HG02588 (cell line): ENCODE measurements around the gene PDE6D.
"Not testable (repeated sequence)": the region's sequence is repeated elsewhere in the genome, so short reads cannot be mapped to it uniquely, and the experiment has no call there.

Experiments used
- ATAC-seq: cut with Tn5 transposase; IDR thresholded peaks from one replicate; pipeline ENCODE4 v1.9.1; 2021; ENCODE audit warnings: mild to moderate bottlenecking, moderate library complexity; ENCODE audit not compliant: unreplicated experiment

Gene PDE6D

DNA sequence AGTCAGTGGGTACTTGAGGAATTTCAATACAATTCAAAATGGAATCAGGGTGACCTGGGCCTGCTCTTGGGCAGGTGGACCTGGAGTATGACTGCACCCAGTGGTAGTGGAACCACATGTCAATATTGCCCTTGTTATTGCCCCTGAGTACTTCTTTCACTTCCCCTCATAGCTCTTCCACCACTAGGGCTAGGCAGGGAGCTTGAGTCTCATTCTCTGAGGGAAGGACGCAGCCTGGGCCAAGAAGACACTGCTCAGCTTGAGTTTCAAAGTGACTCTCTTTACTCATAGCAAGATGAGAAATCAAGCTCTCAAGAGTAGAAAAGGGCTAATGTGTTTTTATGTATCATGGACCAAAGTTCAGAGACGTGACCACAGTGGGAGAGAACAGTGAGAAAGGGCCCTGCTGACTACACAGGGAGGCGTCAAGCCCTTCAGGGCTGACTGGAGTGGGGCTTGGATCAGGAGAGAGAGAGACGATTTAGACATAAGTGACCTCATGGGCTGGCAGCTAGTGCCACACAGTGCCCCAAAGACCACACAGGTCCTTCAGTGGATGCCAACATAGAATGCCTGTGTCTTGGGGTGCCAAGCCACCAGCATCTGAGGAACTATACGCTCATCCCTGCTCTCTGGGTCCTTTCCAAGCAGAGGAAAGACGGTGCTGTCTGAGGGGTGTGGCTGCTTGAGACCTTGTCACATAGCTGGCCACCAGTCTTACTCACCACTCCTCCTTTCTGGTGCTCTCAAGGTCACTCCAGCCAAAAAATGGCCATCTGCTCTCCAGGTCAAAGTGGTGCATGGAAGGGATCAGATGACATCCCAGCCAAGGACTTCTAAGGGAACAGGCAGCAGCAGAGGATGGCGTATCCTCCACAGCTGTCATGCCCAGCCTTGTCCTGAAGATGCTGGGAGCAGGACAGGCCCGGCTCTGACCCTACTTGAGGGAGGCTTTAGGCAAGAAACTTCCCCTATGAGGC lies 59.8 kb downstream of the PDE6D start:
- ATAC-seq: peak; percentile 70

DNA sequence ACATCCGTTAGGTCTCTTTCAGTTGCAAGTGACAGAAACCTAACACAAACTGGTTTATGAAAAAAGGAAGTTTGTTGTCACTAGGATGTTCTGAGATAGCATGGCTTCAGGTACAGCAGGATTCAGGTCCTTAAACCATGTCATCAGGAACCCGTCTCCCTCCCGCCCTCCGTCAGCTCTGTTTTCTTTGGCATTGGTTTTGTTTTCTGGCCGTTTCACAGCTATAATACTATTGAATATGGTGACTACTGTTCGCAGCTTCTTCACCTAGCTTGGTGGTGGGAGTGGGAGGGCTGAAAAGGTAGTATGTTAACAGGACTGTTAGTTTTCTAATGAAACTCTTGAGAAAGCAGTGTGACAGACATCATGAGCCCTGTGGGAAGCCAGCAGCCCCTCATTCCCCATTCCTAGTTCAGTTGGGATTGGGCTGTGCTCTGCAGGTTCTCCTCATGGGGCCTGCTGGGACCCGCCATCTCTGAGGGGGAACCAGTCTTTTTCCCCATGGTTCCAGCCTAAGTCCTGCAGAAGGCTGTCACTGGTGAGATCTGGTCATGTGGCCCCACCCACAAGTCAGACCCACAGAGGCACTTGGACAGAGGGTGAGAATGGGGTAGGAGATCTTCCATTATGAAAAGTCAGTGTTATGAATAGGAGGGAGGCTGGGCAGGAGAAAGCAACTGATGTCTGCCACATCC lies 60.6 kb downstream of the PDE6D start:
- peak; percentile 4 for ATAC-seq

DNA sequence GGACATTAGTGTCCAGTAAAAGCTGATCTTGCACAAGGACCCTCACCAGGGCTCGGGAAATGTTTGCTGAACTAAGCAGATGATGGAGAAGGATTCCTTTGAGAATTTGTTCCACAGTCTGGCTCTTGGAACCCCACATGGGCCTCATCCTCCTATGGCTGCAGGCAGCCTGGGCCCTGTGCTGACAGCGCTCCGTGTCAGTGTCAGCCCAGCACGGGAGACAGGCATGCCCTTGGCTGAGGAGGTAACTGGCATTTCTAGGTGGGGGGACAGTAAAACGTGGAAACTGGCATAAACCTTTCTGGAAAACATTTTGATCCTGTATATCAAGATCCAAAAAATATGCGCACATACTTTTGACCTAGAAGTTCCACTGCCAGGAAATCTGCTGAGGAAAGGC lies 62.3 kb downstream of the PDE6D start:
- no peak for ATAC-seq

DNA sequence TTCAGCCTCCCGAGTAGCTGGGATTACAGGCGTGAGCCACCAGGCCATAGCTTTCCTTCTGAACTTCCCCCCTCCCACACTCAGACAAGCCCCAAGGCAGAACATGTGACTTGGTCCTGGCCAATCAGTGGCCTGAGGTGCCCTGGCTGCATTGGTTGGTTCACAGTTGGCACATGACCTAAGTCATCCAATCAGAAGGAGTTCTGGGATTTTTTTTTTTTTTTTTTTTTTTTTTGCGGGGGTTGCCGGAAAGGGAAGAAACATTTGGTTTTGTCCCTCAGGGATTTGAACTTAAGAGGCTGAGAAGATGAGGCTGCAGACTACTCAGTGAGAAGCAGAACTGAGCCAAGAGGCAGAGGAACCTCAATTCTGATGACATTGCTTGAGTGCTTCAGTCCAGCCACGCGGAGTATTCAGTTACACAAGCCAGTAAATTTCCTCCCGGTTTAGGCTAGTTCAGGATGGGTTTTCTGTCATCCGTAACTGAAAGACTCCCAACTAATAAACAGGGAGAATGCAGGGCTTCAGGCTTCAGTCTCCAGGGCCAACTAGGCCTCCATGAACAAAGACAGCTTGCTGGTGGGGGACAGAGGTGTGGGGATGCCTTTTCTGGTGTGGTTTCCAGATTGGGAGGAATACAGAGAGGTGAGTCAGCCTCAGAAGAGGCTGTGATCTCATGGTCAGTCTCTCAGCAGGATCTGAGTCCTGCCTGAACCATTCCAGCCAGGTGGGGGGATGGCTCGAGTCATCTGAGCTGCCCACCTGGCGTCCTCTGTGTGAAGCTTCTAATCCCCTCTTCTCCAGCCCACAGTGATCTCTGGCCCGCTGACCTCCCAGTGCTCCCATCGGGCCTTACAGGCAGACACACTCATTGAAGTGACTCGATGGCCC lies 63.6 kb downstream of the PDE6D start:
- peak; percentile 25 for ATAC-seq

GRCh38 chr2:231716666-231717280 lies 64.3 kb downstream of the PDE6D start:
- ATAC-seq: no peak

GRCh38 chr2:231715988-231716616 lies 65.0 kb downstream of the PDE6D start:
- no peak for ATAC-seq

GRCh38 chr2:231715499-231715837 lies 65.6 kb downstream of the PDE6D start:
- ATAC-seq: no peak

DNA sequence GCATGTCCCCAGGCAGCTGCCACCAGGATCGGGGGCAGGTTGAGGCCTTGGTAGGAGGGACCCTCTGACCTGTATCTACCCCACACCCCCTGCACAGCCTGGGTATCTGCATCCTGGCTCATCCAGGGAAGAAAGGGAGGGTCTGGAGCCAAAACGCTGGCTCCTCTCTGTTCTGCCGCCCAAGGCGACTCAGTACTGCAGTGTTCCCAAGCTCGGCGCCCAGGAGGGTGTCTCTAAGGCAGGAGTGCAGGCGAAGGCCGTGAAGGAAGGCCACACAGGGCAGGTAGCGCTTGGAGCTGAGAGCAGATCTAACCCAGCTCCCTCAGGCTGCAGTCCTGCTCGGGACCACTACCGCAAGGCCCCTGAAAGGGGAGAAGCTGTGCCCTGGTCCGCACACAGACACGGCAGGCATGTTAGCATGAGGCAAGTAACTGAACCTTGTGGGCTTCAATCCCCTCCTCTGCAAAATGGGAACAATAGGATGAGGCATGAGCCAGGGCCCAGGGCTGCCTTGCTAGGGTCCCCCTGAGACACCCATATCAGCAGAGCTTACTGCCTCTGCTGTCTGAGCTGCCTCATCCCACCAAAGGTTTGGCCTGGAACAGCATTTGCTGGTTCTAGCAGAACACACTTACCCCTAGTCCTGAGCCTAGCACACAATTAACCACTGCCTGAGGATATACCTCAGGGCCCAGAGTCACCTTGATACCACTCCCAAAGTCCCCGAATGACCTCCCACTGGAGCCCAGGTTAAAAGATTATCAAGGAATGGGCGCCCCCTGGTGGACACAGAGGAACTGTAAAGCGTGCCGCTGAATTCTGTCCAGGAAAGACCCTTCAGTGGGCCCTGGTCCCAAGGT lies 66.2 kb downstream of the PDE6D start:
- no peak for ATAC-seq

- no peak for ATAC-seq
Measured at GRCh38 chr2:231713730-231714638, 67.1 kb downstream of the PDE6D start.

DNA sequence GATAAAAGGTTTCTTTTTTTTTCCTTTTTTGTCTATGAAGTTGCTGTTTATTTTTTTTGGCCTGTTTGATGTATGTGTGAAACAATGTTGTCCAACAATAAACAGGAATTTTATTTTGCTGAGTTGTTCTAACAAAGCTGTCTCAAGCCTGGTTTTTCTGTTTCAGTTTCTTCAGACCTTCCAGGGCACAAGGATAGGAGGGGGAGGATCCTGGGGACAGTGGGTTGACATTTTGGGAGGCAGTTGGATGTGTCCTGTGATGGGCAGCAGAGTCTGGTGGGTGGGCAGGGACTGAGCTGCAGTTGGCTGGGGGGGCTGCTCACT lies 67.7 kb downstream of the PDE6D start:
- not testable (repeated sequence) for ATAC-seq

DNA sequence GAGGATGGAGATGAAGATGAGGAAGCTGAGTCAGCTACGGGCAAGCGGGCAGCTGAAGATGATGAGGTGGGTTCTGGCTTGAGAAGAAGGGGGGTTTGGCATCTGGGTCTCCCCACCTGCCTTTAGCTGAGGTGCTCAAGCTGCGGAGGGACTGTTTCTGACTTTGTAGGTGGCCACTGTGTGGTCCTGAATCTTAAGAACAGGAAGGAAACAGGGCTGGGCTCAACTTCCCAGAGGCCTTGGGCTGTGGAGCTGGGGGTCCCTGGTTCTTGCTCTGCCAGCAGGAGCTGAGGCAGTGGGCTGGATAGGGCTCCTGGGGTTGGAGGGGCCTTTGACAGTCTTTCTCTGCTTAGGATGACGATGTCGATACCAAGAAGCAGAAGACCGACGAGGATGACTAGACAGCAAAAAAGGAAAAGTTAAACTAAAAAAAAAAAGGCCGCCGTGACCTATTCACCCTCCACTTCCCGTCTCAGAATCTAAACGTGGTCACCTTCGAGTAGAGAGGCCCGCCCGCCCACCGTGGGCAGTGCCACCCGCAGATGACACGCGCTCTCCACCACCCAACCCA lies 68.5 kb downstream of the PDE6D start:
- not testable (repeated sequence) for ATAC-seq

GRCh38 chr2:231711677-231712450 lies 69.2 kb downstream of the PDE6D start:
- ATAC-seq: no peak

DNA sequence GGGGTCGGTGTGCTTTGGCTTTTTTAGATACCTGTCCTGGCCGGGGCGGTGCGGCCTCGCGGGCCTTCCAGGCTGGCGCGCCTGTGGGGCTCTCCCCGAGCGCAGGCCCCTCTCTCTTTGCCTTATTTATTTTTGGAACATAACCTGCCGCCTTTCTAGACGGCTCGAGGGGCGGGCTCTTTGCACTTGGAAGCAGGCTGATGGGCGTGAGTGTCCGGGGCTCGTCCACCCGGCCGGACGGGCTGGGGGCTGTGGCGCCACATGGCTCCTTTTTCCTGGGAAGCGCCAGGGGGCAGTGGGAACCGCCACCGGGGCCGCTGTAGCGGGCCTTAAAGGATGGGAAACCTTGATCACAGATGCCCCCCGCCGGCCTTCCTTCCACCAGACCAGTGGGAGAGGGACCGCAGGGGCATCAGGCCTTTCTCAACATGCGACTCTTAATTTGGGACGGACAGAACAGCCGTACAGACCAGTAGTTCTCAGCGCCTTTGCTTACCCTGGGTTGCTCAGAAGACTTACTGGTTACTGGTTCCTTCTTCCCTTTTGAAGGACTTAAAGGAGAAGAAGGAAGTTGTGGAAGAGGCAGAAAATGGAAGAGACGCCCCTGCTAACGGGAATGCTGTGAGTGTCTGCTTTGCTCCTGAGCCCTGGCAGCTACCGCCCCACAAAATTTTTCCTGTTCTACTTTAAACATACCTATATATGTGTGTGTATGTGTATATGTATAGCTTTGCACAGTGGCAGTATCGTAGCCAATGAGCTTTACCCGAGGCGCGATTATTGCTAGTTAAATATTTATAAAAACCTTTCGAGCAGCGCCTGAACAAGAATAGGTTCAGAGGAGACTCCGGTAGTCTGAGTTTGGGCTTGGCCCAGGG lies 70.0 kb downstream of the PDE6D start:
- ATAC-seq: no peak

DNA sequence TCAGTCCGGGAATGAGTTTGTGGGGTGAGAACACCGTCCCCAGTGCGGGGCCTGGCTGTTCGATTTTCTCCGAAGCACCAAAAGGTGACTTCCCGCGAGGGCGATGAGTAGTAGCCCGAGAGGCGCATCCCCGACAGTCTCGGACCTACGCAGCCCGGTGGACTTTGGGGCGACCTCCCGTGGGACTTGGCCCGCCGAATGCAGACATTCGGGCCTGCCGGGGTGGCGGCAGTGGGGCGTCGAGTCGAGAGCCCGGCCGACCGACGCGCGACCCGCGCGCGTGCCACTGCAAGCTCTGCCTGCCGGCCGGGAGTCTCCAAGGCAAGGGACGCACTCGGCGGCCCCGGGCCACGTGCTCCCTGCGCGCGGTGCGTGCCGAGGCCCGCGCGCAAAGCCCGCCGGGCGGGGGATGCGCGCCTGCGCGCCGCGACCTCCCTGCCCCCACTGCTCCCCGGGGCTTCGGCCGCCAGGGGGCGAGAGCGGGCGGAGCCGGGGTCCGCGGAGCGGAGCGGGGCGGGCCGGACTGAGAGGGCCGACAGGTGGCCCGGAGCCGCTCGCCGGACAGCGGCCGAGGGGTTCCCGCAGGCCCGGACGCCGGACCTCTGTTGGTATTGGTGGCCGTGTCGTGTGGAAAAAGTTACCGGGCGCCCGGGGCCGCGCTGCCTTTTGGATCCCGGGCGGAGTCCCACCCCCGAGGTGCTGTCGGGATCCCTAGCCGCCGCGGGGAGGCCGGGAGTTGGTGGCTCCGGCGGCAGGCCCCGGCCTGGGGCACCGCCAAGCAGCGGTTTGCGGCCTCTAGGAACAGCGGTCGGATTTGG lies 70.9 kb downstream of the PDE6D start:
- peak; percentile 19 for ATAC-seq

DNA sequence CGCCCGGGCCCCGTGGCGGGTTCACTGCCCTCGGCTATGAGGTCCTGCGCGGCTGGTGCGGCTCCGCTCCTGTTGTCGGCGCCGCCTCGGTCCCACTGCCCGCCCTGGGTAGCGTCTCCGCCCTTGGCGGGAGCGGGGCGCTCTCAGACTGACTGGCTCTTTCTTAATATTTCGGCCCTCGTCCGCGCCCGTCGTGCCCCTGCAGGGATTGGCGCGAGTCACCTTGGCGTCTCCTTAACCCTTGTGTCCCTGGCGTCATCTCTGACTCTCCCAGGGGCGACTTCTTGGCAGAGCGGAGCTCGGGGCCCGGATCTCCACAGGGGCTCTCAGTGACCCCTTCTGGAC lies 71.5 kb downstream of the PDE6D start:
- no peak for ATAC-seq
